GM19372 (cell line): ENCODE data around the gene STIMATE.

Experiments used
- ATAC-seq: cut with Tn5 transposase; IDR thresholded peaks from one replicate; pipeline ENCODE4 v1.9.1; 2021; ENCODE audit warnings: mild to moderate bottlenecking, low read depth, moderate library complexity; ENCODE audit not compliant: unreplicated experiment

The STIMATE gene

GRCh38 chr3:52872245-52872644 is 25.1 kb downstream of the STIMATE start:
- ATAC-seq, result no peak

DNA sequence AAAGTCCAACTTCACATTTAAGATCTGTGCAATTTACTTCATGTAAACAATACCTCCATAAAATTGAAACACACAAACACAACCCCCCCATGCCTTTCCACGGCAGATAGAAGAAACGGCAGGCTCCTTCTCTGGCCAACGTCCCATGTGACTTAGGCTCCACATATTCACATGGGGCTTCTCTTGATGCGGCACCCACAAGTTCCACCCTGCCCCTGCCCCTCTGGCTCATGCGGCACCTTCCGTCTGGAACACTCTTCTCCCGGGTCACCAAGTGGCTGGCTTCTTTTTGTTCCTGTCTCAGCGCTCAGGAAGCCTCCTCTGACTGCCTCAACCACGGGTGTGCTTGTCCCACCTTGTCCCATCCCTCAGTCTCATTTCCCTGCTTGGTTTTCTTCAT is 25.6 kb downstream of the STIMATE start:
- ATAC-seq, result no peak

- ATAC-seq, result no peak
Observed at GRCh38 chr3:52870471-52870870, 26.9 kb downstream of the STIMATE start.

- ATAC-seq, result no peak
Observed at GRCh38 chr3:52866427-52866826, 30.9 kb downstream of the STIMATE start.

- ATAC-seq, result no peak
Observed at GRCh38 chr3:52865994-52866393, 31.4 kb downstream of the STIMATE start.

DNA sequence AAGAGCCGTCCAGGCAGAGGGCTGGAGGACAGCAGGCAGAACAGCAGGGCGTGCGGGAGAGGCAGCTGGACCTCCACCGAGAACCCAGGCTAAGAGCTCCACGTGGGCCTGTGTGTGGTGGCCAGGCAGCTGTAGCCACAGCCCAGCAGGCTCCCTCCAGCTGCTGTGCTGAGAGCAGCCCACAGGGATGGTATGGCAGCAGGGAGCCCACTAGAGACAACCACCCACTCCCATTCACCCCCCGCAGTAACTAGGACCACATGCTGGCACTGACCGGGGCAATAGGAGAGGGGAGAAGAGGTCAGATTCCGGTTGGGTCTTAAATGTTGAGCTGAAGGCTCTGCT is 37.0 kb downstream of the STIMATE start:
- ATAC-seq, result no peak

- ATAC-seq, result no peak
Observed at GRCh38 chr3:52859686-52860423, 37.5 kb downstream of the STIMATE start.

DNA sequence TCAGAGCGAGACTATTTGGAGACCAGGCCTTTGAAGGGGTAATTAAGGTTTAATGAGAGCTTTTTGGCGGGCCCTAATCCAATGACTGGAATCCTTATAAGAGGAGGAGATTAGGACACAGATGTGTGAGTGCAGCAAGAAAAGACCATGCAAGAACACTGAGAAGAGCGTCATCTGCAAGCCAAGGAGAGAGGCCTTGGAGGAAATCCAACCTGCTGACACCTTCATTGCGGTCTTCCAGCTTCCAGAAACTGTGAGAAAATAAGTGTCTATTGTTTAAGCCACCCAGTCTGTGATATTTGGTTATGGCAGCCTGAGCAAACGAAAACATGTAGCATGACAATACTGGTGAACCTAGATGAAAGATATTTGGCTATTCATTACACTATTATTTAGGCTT is 39.5 kb downstream of the STIMATE start:
- no peak for ATAC-seq

DNA sequence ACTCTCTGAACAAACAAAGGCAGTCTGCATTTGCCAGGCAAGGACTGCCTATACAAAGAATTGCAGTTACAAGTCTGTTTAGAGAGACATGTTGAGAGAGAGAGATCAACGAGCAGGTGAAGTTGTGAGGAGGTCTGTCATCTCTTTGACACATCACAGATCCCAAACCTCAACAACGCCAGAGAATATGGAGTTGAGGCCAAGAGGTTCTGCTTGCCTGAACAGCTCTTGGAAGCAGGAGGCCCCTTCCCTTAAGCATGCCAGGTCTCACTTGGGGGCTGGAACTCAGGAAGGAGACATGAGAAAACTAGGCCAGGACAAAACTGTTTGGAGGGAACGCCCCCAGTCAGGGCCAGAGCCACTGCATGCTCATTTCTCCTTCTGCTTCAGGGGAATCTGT is 40.2 kb downstream of the STIMATE start:
- no peak for ATAC-seq

- ATAC-seq, result no peak
Observed at GRCh38 chr3:52856666-52857065, 40.7 kb downstream of the STIMATE start.

DNA sequence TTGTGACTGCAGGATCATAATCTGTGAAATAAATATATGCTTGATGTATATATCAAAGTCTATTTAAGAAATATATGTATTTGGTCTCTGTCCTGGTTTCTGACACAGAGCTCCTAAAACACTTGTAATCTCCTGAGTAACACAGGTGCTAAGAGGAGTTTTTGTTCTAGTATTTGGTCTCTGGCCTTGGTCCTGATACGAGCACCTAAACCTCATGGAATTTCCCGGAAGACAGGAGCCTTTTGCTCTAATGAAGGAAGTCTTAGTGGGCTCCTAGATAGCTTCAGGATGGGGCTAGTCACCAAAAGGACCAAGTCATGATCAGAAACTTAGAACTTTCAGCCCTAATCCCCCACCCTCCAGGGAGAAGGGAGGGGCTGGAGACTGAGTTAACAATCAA is 43.3 kb downstream of the STIMATE start:
- ATAC-seq, result no peak

DNA sequence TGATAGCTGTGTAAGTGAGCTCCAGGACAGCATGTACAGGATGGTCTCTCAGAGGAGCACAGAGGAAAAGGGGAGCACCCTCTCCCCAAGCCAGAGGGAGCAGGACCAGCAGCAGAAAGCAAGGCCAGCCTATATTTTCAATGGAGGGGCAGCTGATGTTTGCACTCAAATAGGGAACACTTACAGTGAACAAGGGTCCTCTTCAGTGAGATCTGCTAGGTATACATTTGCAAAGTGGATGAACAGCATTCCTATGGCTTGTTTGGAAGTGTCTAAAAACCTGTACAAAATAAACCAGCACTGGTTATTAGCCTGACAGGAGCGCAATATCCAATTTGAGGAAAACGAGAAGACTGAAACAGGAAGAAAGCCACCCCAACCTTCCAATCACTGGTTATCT is 44.9 kb downstream of the STIMATE start:
- ATAC-seq, result no peak

GRCh38 chr3:52851348-52851747 is 46.0 kb downstream of the STIMATE start:
- ATAC-seq, result no peak

DNA sequence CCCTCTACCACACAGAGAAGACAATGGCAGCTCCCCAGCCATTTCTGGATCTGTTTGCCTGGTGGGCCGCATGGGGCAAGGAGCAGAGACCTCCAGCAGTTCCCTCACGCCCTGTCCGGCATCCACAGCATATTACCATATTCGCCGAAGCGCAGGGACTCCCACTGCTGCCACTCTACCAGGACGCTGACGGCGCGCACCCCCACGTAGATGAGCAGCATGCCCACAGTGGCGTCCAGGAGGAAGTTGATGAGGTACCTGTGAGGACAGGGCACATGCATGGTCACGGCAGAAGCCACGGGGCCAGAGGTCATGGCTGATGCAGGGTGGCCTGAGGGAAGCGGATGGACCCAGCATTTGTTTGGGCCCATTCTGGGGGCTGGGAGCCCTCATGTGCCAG is 47.7 kb downstream of the STIMATE start:
- no peak for ATAC-seq

GRCh38 chr3:52848617-52849016 is 48.7 kb downstream of the STIMATE start:
- ATAC-seq, result no peak

- no peak for ATAC-seq
Observed at GRCh38 chr3:52847726-52848125, 49.6 kb downstream of the STIMATE start.

GRCh38 chr3:52847241-52847640 is 50.1 kb downstream of the STIMATE start:
- no peak for ATAC-seq

- ATAC-seq, result no peak
Observed at GRCh38 chr3:52846432-52846965, 50.8 kb downstream of the STIMATE start.

DNA sequence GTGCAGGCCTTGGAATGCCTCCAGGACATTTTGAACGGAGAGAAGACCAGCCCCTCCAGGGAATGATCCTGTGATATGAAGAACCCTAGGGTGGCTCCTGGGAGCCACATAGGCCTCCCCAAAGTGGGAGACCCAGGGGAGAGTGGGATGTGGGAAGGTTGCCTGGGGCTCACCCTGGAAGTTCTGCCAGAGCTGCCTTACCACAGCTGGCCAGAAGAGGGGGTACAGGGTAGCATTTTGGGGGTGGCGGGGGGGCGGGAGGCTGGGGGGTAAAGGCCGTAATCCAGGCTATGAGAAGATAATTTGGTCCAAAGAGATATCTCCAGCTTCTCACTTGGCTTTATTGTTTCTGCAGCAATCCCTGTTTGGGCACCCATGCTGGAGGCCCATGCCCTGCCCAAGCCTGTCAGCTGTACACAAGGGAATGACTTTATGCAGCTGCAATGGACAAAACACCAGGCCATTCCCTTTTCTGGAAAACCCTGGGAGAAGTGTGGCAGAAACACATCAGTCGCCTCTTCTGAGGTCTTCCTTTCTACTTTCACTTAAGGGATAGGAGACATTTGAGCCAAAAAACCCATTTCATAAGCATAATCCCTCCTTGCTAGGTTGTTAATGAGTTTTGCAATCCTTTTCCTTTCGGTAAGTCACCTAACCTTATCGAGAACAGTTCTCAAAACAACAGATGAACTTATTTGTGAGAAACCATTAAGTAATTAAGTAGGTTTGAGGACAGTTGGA is 51.5 kb downstream of the STIMATE start:
- no peak for ATAC-seq

- ATAC-seq, result no peak
Observed at GRCh38 chr3:52845157-52845556, 52.2 kb downstream of the STIMATE start.

GRCh38 chr3:52844290-52844975 is 52.9 kb downstream of the STIMATE start:
- no peak for ATAC-seq
